HepG2 (cell line): ENCODE measurements around the gene TBC1D16. TPM values are rescaled to one million over a fixed set of nuclear protein-coding genes. Genes with fewer than 3 reads are reported as not detected.

Experiments
- AGO1 ChIP-seq: fragments of 200-400 bp; formaldehyde crosslinking; IDR thresholded peaks from 2 replicates; pipeline ENCODE4 v1.6.1; 2017; ENCODE audit warnings: mild to moderate bottlenecking, low read depth, low read length, moderate library complexity; ENCODE audit not compliant: poor library complexity, severe bottlenecking
- KDM2A ChIP-seq: sonication (generic); formaldehyde crosslinking; IDR thresholded peaks from 2 replicates; pipeline ENCODE4 v1.4.0; 2020; ENCODE audit warnings: low read depth, missing genetic modification reagents, borderline replicate concordance
- POLR2A ChIP-seq, 2 experiments: IDR thresholded peaks; 2 replicates each; pipeline ENCODE4 v1.6.1; 2011; ENCODE audit warnings: low read depth in 2 of 2, low read length in 2 of 2, mild to moderate bottlenecking in 1 of 2, moderate library complexity in 1 of 2; ENCODE audit not compliant: insufficient read depth in 1 of 2
- POLR2G ChIP-seq: fragments of 200-400 bp; formaldehyde crosslinking; IDR thresholded peaks from 2 replicates; pipeline ENCODE4 v1.6.1; 2018; ENCODE audit warnings: mild to moderate bottlenecking, low read depth, low read length, moderate library complexity
- SP140L ChIP-seq: sonication (generic); formaldehyde crosslinking; IDR thresholded peaks from 2 replicates; pipeline ENCODE4 v1.4.0; 2020; ENCODE audit warnings: missing genetic modification reagents, borderline replicate concordance
- ZBTB7A ChIP-seq: sonication (generic); formaldehyde crosslinking; IDR thresholded peaks from 2 replicates; pipeline ENCODE4 v1.8.0; 2022; ENCODE audit warnings: mild to moderate bottlenecking, missing genetic modification reagents
- ZFP41 ChIP-seq: sonication (generic); formaldehyde crosslinking; IDR thresholded peaks from 2 replicates; pipeline ENCODE4 v1.4.0; 2020; ENCODE audit warnings: mild to moderate bottlenecking, missing genetic modification reagents, borderline replicate concordance
- ZNF407 ChIP-seq: sonication (generic); formaldehyde crosslinking; IDR thresholded peaks from one replicate; pipeline ENCODE4 v1.5.1; 2020; ENCODE audit warnings: mild to moderate bottlenecking, missing genetic modification reagents; ENCODE audit errors: not compliant biosample characterization
- ZNF432 ChIP-seq: sonication (generic); formaldehyde crosslinking; IDR thresholded peaks from 2 replicates; pipeline ENCODE4 v1.5.0; 2020; ENCODE audit warnings: missing genetic modification reagents, mild to moderate bottlenecking, borderline replicate concordance
- ZNF441 ChIP-seq: sonication (generic); formaldehyde crosslinking; IDR thresholded peaks from 2 replicates; pipeline ENCODE4 v1.7.0; 2021; ENCODE audit warnings: missing genetic modification reagents, borderline replicate concordance
- ZNF572 ChIP-seq: sonication (generic); formaldehyde crosslinking; IDR thresholded peaks from 2 replicates; pipeline ENCODE4 v1.5.1; 2020; ENCODE audit warnings: mild to moderate bottlenecking, missing genetic modification reagents
- ZNF615 ChIP-seq: sonication (generic); formaldehyde crosslinking; IDR thresholded peaks from 2 replicates; pipeline ENCODE4 v1.5.0; 2020; ENCODE audit warnings: mild to moderate bottlenecking, missing genetic modification reagents, borderline replicate concordance
- polyA plus RNA-seq, 8 experiments: library from polyadenylated mRNA; depleted of rRNA in 3 of 8; stranded (reverse) in 7 of 8; unstranded in 1 of 8; fragments of >200 nt; fragmentation: Illumina TruSeq in 4 of 8; extraction: Trizol in 4 of 8; gene quantifications; 2 replicates each; pipeline versions ENCODE4 v1.2.1 to v1.2.3, GENCODE V29; 2011 to 2016; ENCODE audit warnings: low read depth in 4 of 8, missing spikeins in 1 of 8, mixed read lengths in 1 of 8; ENCODE audit not compliant: insufficient read depth in 1 of 8
- total RNA-seq, 5 experiments: library from RNA; depleted of rRNA; stranded (reverse); fragments of >200 nt; fragmentation: Illumina TruSeq; extraction: Trizol; gene quantifications; 2 replicates each; pipeline ENCODE4 v1.2.3, GENCODE V29; 2016; ENCODE audit warnings: low read depth in 1 of 5
- TF ChIP-seq, protein P1 (sequence below): sonication (generic); formaldehyde crosslinking; IDR thresholded peaks from 2 replicates; pipeline ENCODE4 v1.4.0; 2020; ENCODE audit warnings: low read depth, mild to moderate bottlenecking, missing genetic modification reagents
- TF ChIP-seq, protein P2 (sequence below): sonication (generic); formaldehyde crosslinking; IDR thresholded peaks from 2 replicates; pipeline ENCODE4 v1.4.0; 2020; ENCODE audit warnings: mild to moderate bottlenecking, missing genetic modification reagents, borderline replicate concordance

The TBC1D16 gene
- total and polyA plus RNA-seq, 2 of the 13 experiments (the other 11 are each of a cell fraction or from before 2014, with no cell fraction given) = 14.9 to 24.9 TPM

GRCh38 chr17:80071116-80071841, 35.6 kb upstream of the TBC1D16 start (continued):
- TF ChIP-seq ZBTB7A (CRISPR knock-in tag) (no peak), AGO1 (peak; percentile 68), ZNF432 (CRISPR knock-in tag) (no peak), KDM2A (CRISPR knock-in tag) (peak; percentile 68; the same call in 1 of the 2 replicates), ZNF407 (CRISPR knock-in tag) (peak; percentile 63), POLR2A (IDR thresholded peaks at IDR 0.05; ENCODE audit: insufficient read depth in 1 of 2, low read depth in 2 of 2, low read length in 2 of 2) (peak; percentile 16 to 33; a peak in 1 of 4 replicates), POLR2G (no peak; the same call in 1 of the 2 replicates), SP140L (CRISPR knock-in tag) (no peak), ZFP41 (CRISPR knock-in tag) (no peak; the same call in 1 of the 2 replicates), ZNF441 (CRISPR knock-in tag) (no peak), ZNF572 (CRISPR knock-in tag) (no peak), ZNF615 (CRISPR knock-in tag) (no peak)
- TF ChIP-seq, protein P1, sequence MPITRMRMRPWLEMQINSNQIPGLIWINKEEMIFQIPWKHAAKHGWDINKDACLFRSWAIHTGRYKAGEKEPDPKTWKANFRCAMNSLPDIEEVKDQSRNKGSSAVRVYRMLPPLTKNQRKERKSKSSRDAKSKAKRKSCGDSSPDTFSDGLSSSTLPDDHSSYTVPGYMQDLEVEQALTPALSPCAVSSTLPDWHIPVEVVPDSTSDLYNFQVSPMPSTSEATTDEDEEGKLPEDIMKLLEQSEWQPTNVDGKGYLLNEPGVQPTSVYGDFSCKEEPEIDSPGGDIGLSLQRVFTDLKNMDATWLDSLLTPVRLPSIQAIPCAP (CRISPR knock-in tag) = no peak; the same call in 1 of the 2 replicates
- TF ChIP-seq, protein P2, sequence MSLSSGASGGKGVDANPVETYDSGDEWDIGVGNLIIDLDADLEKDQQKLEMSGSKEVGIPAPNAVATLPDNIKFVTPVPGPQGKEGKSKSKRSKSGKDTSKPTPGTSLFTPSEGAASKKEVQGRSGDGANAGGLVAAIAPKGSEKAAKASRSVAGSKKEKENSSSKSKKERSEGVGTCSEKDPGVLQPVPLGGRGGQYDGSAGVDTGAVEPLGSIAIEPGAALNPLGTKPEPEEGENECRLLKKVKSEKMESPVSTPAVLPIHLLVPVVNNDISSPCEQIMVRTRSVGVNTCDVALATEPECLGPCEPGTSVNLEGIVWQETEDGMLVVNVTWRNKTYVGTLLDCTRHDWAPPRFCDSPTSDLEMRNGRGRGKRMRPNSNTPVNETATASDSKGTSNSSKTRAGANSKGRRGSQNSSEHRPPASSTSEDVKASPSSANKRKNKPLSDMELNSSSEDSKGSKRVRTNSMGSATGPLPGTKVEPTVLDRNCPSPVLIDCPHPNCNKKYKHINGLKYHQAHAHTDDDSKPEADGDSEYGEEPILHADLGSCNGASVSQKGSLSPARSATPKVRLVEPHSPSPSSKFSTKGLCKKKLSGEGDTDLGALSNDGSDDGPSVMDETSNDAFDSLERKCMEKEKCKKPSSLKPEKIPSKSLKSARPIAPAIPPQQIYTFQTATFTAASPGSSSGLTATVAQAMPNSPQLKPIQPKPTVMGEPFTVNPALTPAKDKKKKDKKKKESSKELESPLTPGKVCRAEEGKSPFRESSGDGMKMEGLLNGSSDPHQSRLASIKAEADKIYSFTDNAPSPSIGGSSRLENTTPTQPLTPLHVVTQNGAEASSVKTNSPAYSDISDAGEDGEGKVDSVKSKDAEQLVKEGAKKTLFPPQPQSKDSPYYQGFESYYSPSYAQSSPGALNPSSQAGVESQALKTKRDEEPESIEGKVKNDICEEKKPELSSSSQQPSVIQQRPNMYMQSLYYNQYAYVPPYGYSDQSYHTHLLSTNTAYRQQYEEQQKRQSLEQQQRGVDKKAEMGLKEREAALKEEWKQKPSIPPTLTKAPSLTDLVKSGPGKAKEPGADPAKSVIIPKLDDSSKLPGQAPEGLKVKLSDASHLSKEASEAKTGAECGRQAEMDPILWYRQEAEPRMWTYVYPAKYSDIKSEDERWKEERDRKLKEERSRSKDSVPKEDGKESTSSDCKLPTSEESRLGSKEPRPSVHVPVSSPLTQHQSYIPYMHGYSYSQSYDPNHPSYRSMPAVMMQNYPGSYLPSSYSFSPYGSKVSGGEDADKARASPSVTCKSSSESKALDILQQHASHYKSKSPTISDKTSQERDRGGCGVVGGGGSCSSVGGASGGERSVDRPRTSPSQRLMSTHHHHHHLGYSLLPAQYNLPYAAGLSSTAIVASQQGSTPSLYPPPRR (CRISPR knock-in tag) = no peak; the same call in 1 of the 2 replicates
